ENCODE results near the gene PSRC1.
"Not testable (repeated sequence)": the region's sequence is repeated elsewhere in the genome, so short reads cannot be mapped to it uniquely, and the experiment has no call there.

PSRC1 gene

DNA sequence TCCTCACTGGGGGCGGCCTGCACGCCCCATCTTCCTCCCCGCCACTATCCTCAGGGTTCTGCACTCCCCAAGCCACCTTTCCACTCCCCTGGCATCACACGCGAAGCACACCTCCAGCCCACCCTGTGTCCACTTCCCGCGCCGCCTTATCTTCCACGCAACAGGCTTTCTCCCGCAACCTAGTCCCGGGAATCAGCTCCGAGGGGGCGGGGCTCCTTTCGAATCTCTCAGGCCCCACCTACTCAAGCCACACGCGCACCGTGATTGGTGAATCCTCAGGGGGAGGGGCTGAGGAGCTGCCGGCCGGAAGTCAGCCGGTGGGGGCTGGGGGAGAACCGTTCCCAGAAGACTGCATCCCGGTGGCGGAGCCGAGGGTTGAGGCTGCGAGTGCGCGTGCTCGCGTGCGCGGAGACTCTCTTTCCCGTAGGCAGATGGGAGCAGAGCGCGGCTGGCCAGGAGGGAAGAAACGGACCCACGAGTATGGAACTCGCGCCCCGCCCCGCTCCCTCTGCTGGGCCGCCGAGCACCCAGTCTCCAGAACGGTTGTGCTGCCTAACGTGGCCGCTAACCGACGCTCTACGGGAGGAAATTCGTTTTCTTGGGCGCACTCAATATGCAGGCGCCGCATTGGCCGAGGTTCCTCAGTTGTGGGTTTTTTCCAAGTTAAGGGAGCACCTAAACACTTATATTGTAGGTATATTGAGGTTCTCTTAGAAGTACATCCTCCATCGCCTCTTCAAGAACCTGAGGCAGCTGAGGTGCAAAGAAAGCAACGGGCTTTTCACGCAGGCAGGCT is at the start of gene PSRC1:
TSS of gene PSRC1 (minus strand) at position 194 of the 796 bp plus-strand sequence.
- Mint-ChIP-seq H3K36me3 (ENCODE audit: low read depth) (no peaks in the 10 kb centered on the region), H3K4me3 (peak within 1 kb of the TSS; percentile 99), H3K27me3 (peaks cover 2% of the 10 kb centered on the region), H3K9me3 (no peaks in the 10 kb centered on the region), H3K4me1 (peaks cover 12% of the 10 kb centered on the region), H3K27ac (peak within 1 kb of the TSS; percentile 90)
- DNase-seq (peak; percentile 93), ATAC-seq (peak; percentile 94)

- Mint-ChIP-seq H3K4me1 (no peaks in the 10 kb centered on the region), H3K27ac (no peak overlapping the region), H3K27me3 (peaks cover 2% of the 10 kb centered on the region), H3K4me3 (no peak overlapping the region), H3K36me3 (ENCODE audit: low read depth) (peaks cover 16% of the 10 kb centered on the region), H3K9me3 (peaks cover 20% of the 10 kb centered on the region)
- DNase-seq (no peak), ATAC-seq (no peak)
Measured at GRCh38 chr1:109331113-109331512, 48.2 kb upstream of the PSRC1 start.

DNA sequence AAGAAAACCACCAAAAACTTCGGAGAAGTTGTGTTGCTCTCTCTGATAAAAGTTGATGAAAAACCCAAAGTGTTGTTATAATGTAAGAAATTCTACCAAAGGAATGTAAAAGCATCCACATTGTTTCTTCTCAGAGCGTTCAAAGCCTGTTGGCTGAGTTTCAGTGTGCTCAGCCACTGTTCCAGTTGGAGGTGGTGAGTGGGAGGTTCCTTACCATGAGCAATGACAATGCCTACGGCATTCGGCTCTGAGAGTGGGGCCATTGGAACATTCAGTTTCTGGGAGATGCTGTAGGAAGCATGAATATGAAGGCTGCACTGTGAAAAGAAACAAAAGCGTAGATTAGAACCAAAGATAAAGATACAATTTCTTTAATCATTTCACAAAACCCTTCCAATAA is 44.3 kb upstream of the PSRC1 start:
- Mint-ChIP-seq H3K4me1 (no peaks in the 10 kb centered on the region), H3K9me3 (peaks cover 17% of the 10 kb centered on the region), H3K4me3 (no peak overlapping the region), H3K27ac (no peak overlapping the region), H3K36me3 (ENCODE audit: low read depth) (peaks cover 16% of the 10 kb centered on the region), H3K27me3 (peaks cover 2% of the 10 kb centered on the region)
- no peak for DNase-seq
- no peak for ATAC-seq

- no peak for ATAC-seq
- no peaks in the 10 kb centered on the region for H3K4me1 Mint-ChIP-seq
Measured at GRCh38 chr1:109322974-109323373, 40.0 kb upstream of the PSRC1 start.

GRCh38 chr1:109319114-109319513 is 36.2 kb upstream of the PSRC1 start:
- DNase-seq = no peak
- no peak for ATAC-seq
- no peaks in the 10 kb centered on the region for H3K4me1 Mint-ChIP-seq
- no peaks in the 10 kb centered on the region for H3K36me3 Mint-ChIP-seq (ENCODE audit: low read depth)
- H3K27me3 Mint-ChIP-seq = no peaks in the 10 kb centered on the region
- no peak overlapping the region for H3K27ac Mint-ChIP-seq
- H3K4me3 Mint-ChIP-seq = no peak overlapping the region
- no peaks in the 10 kb centered on the region for H3K9me3 Mint-ChIP-seq

More at GRCh38 chr1:109322974-109323373, 40.0 kb upstream of the PSRC1 start:
- Mint-ChIP-seq H3K4me3 (no peak overlapping the region), H3K36me3 (ENCODE audit: low read depth) (no peaks in the 10 kb centered on the region), H3K9me3 (no peaks in the 10 kb centered on the region), H3K27ac (no peak overlapping the region), H3K27me3 (no peaks in the 10 kb centered on the region)
- no peak for DNase-seq

GRCh38 chr1:109316506-109316905 is 33.6 kb upstream of the PSRC1 start:
- Mint-ChIP-seq H3K27me3 (no peaks in the 10 kb centered on the region), H3K4me3 (no peak overlapping the region), H3K27ac (no peak overlapping the region), H3K9me3 (no peaks in the 10 kb centered on the region), H3K4me1 (no peaks in the 10 kb centered on the region), H3K36me3 (ENCODE audit: low read depth) (no peaks in the 10 kb centered on the region)
- DNase-seq (no peak), ATAC-seq (no peak)

GRCh38 chr1:109315288-109315687 is 32.3 kb upstream of the PSRC1 start:
- DNase-seq = no peak
- H3K9me3 Mint-ChIP-seq = no peaks in the 10 kb centered on the region
- H3K36me3 Mint-ChIP-seq (ENCODE audit: low read depth) = no peaks in the 10 kb centered on the region
- no peak overlapping the region for H3K4me3 Mint-ChIP-seq
- H3K27ac Mint-ChIP-seq = no peak overlapping the region
- H3K27me3 Mint-ChIP-seq = no peaks in the 10 kb centered on the region
- no peak for ATAC-seq
- no peaks in the 10 kb centered on the region for H3K4me1 Mint-ChIP-seq

GRCh38 chr1:109314795-109315194 is 31.9 kb upstream of the PSRC1 start:
- H3K4me1 Mint-ChIP-seq = no peaks in the 10 kb centered on the region
- no peaks in the 10 kb centered on the region for H3K9me3 Mint-ChIP-seq
- ATAC-seq = no peak
- H3K27ac Mint-ChIP-seq = no peak overlapping the region
- no peak overlapping the region for H3K4me3 Mint-ChIP-seq
- DNase-seq = no peak
- no peaks in the 10 kb centered on the region for H3K27me3 Mint-ChIP-seq
- H3K36me3 Mint-ChIP-seq (ENCODE audit: low read depth) = no peaks in the 10 kb centered on the region

- no peak for ATAC-seq
- DNase-seq = no peak
- H3K4me3 Mint-ChIP-seq = no peak overlapping the region
- H3K27me3 Mint-ChIP-seq = no peaks in the 10 kb centered on the region
- H3K27ac Mint-ChIP-seq = no peak overlapping the region
- no peaks in the 10 kb centered on the region for H3K36me3 Mint-ChIP-seq (ENCODE audit: low read depth)
- H3K4me1 Mint-ChIP-seq = no peaks in the 10 kb centered on the region
- no peaks in the 10 kb centered on the region for H3K9me3 Mint-ChIP-seq
Measured at GRCh38 chr1:109312978-109313775, 30.2 kb upstream of the PSRC1 start.

DNA sequence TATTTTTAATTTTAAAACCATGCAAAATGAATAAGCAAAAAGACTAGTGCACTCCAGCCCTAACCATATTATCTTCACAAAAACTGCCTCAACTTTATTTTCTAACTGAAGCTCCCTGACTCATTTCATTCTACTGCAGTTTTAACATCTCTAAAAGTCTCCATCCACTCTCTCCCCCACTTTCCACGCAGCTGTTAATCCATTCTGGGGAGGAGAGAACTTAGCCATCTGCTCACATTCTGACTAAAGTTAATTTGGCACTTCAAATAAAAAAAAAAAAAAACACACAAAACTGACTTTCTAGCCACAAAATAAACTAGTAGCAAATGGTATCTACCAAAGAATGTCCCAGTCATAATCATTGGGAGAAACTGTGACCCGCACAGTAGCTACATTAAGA is 29.3 kb upstream of the PSRC1 start:
- ATAC-seq = no peak
- Mint-ChIP-seq H3K27me3 (no peaks in the 10 kb centered on the region), H3K4me1 (peaks cover 3% of the 10 kb centered on the region), H3K27ac (no peak overlapping the region), H3K36me3 (ENCODE audit: low read depth) (no peaks in the 10 kb centered on the region), H3K4me3 (no peak overlapping the region), H3K9me3 (no peaks in the 10 kb centered on the region)
- DNase-seq = no peak

- DNase-seq = no peak
- Mint-ChIP-seq H3K27me3 (no peaks in the 10 kb centered on the region), H3K36me3 (ENCODE audit: low read depth) (no peaks in the 10 kb centered on the region), H3K27ac (no peak overlapping the region), H3K4me1 (peaks cover 3% of the 10 kb centered on the region), H3K9me3 (no peaks in the 10 kb centered on the region), H3K4me3 (no peak overlapping the region)
- ATAC-seq = no peak
Measured at GRCh38 chr1:109309347-109309746, 26.4 kb upstream of the PSRC1 start.

GRCh38 chr1:109307274-109308021 is 24.5 kb upstream of the PSRC1 start:
- no peak overlapping the region for H3K4me3 Mint-ChIP-seq

DNA sequence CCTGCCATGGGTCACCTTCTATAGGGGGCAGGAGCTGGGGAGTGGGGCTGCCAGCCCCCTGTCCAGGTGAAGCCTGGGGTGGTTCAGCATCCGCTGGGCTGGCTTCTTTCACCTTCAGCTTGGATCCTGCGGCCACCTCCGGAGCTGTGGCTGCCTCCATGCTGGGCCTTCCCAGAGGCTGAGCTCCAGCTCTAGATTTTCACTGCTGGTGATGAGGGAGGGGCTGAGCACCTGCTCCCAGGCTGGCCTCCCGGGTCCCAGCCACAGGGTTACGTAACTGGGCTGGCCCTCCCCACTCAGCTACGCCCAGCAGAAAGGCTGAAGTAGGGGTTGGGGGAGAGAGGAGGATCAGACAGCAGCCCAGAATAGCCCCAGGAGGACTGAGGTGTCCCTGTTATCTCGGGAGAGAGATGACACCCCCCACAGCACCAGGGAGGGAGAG is 23.9 kb upstream of the PSRC1 start, which contains the start of gene MYBPHL:
TSS of gene MYBPHL (minus strand) at position 180 of the 442 bp plus-strand sequence. CDS start at position 160, 20 bp downstream.
- H3K4me1 Mint-ChIP-seq = peaks cover 3% of the 10 kb centered on the region
- no peak within 1 kb of the TSS for H3K27ac Mint-ChIP-seq
- DNase-seq = no peak
- H3K27me3 Mint-ChIP-seq = no peaks in the 10 kb centered on the region
- H3K9me3 Mint-ChIP-seq = no peaks in the 10 kb centered on the region
- H3K36me3 Mint-ChIP-seq (ENCODE audit: low read depth) = no peaks in the 10 kb centered on the region
- ATAC-seq = no peak
- H3K4me3 Mint-ChIP-seq = no peak within 1 kb of the TSS

More at GRCh38 chr1:109307274-109308021, 24.5 kb upstream of the PSRC1 start:
- peaks cover 3% of the 10 kb centered on the region for H3K4me1 Mint-ChIP-seq
- no peak overlapping the region for H3K27ac Mint-ChIP-seq
- H3K27me3 Mint-ChIP-seq = no peaks in the 10 kb centered on the region
- no peaks in the 10 kb centered on the region for H3K9me3 Mint-ChIP-seq
- DNase-seq = no peak
- ATAC-seq = peak; percentile 75
- H3K36me3 Mint-ChIP-seq (ENCODE audit: low read depth) = no peaks in the 10 kb centered on the region

- H3K4me1 Mint-ChIP-seq; H3K27me3 Mint-ChIP-seq; H3K27ac Mint-ChIP-seq; H3K36me3 Mint-ChIP-seq (ENCODE audit: low read depth); DNase-seq; H3K4me3 Mint-ChIP-seq; H3K9me3 Mint-ChIP-seq; ATAC-seq: not testable (repeated sequence)
Measured at GRCh38 chr1:109305991-109306390, 23.0 kb upstream of the PSRC1 start.
